ENCODE data around the gene OTUD7B.

OTUD7B gene

GRCh38 chr1:150010393-150011115 lies at the start of gene OTUD7B (continued):
- TF ChIP-seq, protein P1, sequence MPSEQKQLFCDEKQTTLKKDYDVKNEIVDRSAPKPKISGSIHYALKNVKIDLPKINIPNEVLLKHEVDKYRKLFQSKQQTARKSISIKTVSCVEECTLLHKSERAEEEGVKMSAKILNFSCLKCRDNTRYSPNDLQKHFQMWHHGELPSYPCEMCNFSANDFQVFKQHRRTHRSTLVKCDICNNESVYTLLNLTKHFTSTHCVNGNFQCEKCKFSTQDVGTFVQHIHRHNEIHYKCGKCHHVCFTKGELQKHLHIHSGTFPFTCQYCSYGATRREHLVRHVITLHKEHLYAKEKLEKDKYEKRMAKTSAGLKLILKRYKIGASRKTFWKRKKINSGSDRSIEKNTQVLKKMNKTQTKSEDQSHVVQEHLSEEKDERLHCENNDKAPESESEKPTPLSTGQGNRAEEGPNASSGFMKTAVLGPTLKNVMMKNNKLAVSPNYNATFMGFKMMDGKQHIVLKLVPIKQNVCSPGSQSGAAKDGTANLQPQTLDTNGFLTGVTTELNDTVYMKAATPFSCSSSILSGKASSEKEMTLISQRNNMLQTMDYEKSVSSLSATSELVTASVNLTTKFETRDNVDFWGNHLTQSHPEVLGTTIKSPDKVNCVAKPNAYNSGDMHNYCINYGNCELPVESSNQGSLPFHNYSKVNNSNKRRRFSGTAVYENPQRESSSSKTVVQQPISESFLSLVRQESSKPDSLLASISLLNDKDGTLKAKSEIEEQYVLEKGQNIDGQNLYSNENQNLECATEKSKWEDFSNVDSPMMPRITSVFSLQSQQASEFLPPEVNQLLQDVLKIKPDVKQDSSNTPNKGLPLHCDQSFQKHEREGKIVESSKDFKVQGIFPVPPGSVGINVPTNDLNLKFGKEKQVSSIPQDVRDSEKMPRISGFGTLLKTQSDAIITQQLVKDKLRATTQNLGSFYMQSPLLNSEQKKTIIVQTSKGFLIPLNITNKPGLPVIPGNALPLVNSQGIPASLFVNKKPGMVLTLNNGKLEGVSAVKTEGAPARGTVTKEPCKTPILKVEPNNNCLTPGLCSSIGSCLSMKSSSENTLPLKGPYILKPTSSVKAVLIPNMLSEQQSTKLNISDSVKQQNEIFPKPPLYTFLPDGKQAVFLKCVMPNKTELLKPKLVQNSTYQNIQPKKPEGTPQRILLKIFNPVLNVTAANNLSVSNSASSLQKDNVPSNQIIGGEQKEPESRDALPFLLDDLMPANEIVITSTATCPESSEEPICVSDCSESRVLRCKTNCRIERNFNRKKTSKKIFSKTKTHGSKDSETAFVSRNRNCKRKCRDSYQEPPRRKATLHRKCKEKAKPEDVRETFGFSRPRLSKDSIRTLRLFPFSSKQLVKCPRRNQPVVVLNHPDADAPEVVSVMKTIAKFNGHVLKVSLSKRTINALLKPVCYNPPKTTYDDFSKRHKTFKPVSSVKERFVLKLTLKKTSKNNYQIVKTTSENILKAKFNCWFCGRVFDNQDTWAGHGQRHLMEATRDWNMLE (tag by site-specific recombination; conservative IDR thresholded peaks at IDR 0.05; ENCODE audit: low read depth): peak; percentile 49

- ChIA-PET CTCF (interaction anchor here (0.6 to 2.1 kb wide), 4 partner anchors 9 to 127 kb away, joined by 3 to 6 read pairs (median 6); no protein-coding TSS in a partner anchor), POLR2A (no interaction called here)
- Histone ChIP-seq H3K9me3 (ENCODE audit: control insufficient read depth, insufficient read depth, low read depth, low read length) (no peaks in the 10 kb centered on the region), H3K27ac (ENCODE audit: extremely low read depth, low read depth, low read length) (no peak overlapping the region), H3K4me3 (ENCODE audit: low read depth, low read length) (no peak overlapping the region), H3K36me3 (ENCODE audit: control insufficient read depth in 2 of 2, insufficient read depth in 1 of 2, low read length in 2 of 2) (no peaks in the 10 kb centered on the region), H3K4me1 (ENCODE audit: control insufficient read depth, insufficient read depth, low read length) (no peaks in the 10 kb centered on the region)
- TF ChIP-seq ZNF549 (tag by site-specific recombination; IDR thresholded peaks at IDR 0.05) (no peak), ZNF501 (tag by site-specific recombination; IDR thresholded peaks at IDR 0.05) (no peak), ZNF366 (tag by site-specific recombination; conservative IDR thresholded peaks at IDR 0.05) (no peak), HOXA7 (CRISPR knock-in tag; IDR thresholded peaks at IDR 0.05; ENCODE audit: borderline replicate concordance) (no peak), SCRT2 (tag by site-specific recombination; IDR thresholded peaks at IDR 0.05) (no peak), ZNF184 (tag by site-specific recombination; IDR thresholded peaks at IDR 0.05) (no peak), ZNF555 (tag by site-specific recombination; conservative IDR thresholded peaks at IDR 0.05) (no peak)
- TF ChIP-seq, protein P2, sequence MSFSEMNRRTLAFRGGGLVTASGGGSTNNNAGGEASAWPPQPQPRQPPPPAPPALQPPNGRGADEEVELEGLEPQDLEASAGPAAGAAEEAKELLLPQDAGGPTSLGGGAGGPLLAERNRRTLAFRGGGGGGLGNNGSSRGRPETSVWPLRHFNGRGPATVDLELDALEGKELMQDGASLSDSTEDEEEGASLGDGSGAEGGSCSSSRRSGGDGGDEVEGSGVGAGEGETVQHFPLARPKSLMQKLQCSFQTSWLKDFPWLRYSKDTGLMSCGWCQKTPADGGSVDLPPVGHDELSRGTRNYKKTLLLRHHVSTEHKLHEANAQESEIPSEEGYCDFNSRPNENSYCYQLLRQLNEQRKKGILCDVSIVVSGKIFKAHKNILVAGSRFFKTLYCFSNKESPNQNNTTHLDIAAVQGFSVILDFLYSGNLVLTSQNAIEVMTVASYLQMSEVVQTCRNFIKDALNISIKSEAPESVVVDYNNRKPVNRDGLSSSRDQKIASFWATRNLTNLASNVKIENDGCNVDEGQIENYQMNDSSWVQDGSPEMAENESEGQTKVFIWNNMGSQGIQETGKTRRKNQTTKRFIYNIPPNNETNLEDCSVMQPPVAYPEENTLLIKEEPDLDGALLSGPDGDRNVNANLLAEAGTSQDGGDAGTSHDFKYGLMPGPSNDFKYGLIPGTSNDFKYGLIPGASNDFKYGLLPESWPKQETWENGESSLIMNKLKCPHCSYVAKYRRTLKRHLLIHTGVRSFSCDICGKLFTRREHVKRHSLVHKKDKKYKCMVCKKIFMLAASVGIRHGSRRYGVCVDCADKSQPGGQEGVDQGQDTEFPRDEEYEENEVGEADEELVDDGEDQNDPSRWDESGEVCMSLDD (tag by site-specific recombination; IDR thresholded peaks at IDR 0.05): no peak
Observed at GRCh38 chr1:150060260-150060659, 49.7 kb upstream of the OTUD7B start.

GRCh38 chr1:150056407-150056806 lies 45.9 kb upstream of the OTUD7B start:
- H3K4me3 ChIP-seq (ENCODE audit: low read depth, low read length): no peak overlapping the region
- TF ChIP-seq ZNF211 (tag by site-specific recombination; IDR thresholded peaks at IDR 0.05; ENCODE audit: low read depth) (no peak), ZNF433 (tag by site-specific recombination; IDR thresholded peaks at IDR 0.05; ENCODE audit: low read depth) (no peak), REST (tag by site-specific recombination; IDR thresholded peaks at IDR 0.05) (no peak), ZNF37A (tag by site-specific recombination; IDR thresholded peaks at IDR 0.05) (no peak), TRIM28 (IDR thresholded peaks at IDR 0.05; ENCODE audit: borderline replicate concordance, low read length) (no peak), ZFHX2 (tag by site-specific recombination; conservative IDR thresholded peaks at IDR 0.05) (no peak), ZNF423 (tag by site-specific recombination; IDR thresholded peaks at IDR 0.05) (no peak), ZNF23 (tag by site-specific recombination; IDR thresholded peaks at IDR 0.05; ENCODE audit: borderline replicate concordance) (no peak), ZNF580 (tag by site-specific recombination; IDR thresholded peaks at IDR 0.05) (no peak), IKZF3 (tag by site-specific recombination; IDR thresholded peaks at IDR 0.05) (no peak)
- no peak overlapping the region for H3K27ac ChIP-seq (ENCODE audit: extremely low read depth, low read depth, low read length)
- CTCF ChIA-PET: interaction anchor here (0.6 kb wide), 1 partner anchor 94 kb away, joined by 3 read pairs; no protein-coding TSS in a partner anchor
- H3K36me3 ChIP-seq (ENCODE audit: control insufficient read depth in 2 of 2, insufficient read depth in 1 of 2, low read length in 2 of 2): no peaks in the 10 kb centered on the region
- POLR2A ChIA-PET: no interaction called here
- H3K4me1 ChIP-seq (ENCODE audit: control insufficient read depth, insufficient read depth, low read length): no peaks in the 10 kb centered on the region
- no peaks in the 10 kb centered on the region for H3K9me3 ChIP-seq (ENCODE audit: control insufficient read depth, insufficient read depth, low read depth, low read length)
